Measurements from ENCODE around the gene THEMIS. TPM values are rescaled to one million over a fixed set of nuclear protein-coding genes. Genes with fewer than 3 reads are reported as not detected.

The THEMIS gene
- not detected in 2 replicates for total RNA-seq
- polyA plus RNA-seq: not detected in 2 replicates
- not detected in 2 replicates for polyA plus RNA-seq (2012)
- polyA minus RNA-seq (ENCODE audit: low replicate concordance): not detected in 2 replicates

- Histone ChIP-seq H4K20me1 (ENCODE audit: control insufficient read depth, extremely low read depth, insufficient read depth, low read length) (no peaks in the 10 kb centered on the region), H3K4me1 (ENCODE audit: control insufficient read depth, extremely low read depth, insufficient read depth, low read length) (no peaks in the 10 kb centered on the region), H3K4me3 (replicated peaks in 1 of 4; ENCODE audit: control extremely low read depth in 1 of 4, insufficient read depth in 1 of 4, low read depth in 3 of 4, low read length in 4 of 4) (no peak within 1 kb of the TSS), H3K79me2 (ENCODE audit: control insufficient read depth, insufficient read depth, low read length) (no peaks in the 10 kb centered on the region), H3K27me3 (ENCODE audit: control insufficient read depth, insufficient read depth, low read length) (no peaks in the 10 kb centered on the region), H3K4me2 (ENCODE audit: extremely low read depth, insufficient read depth, low read length) (no peak within 1 kb of the TSS), H3K9ac (ENCODE audit: insufficient read depth, low read length) (no peak within 1 kb of the TSS), H3K27ac (ENCODE audit: insufficient read depth, low read length) (no peak within 1 kb of the TSS), H3K9me3 (ENCODE audit: control insufficient read depth, insufficient read depth, low read depth, low read length) (no peaks in the 10 kb centered on the region), H3K36me3 (ENCODE audit: control insufficient read depth, insufficient read depth, low read length) (no peaks in the 10 kb centered on the region), H2AFZ (ENCODE audit: low read length) (no peak within 1 kb of the TSS)
- TF ChIP-seq EZH2 (IDR thresholded peaks at IDR 0.05; ENCODE audit: low read length, missing control alignments) (no peak), CTCF (conservative IDR thresholded peaks at IDR 0.05 in 1 of 2, IDR thresholded peaks at IDR 0.05 in 1 of 2; ENCODE audit: low read depth in 1 of 2, low read length in 2 of 2) (no peak)
- DNase-seq (ENCODE audit: low read depth in 2 of 2): no peak
Measured at GRCh38 chr6:127900935-127901334, at the start of gene THEMIS. Gene THEMIS (minus strand): TSS chr6:127901058. CDS start chr6:127900932, 126 bp downstream.

GRCh38 chr6:127949251-127949650 lies 48.4 kb upstream of the THEMIS start:
- no peaks in the 10 kb centered on the region for H3K27me3 ChIP-seq (ENCODE audit: control insufficient read depth, insufficient read depth, low read length)
- H3K4me1 ChIP-seq (ENCODE audit: control insufficient read depth, extremely low read depth, insufficient read depth, low read length): no peaks in the 10 kb centered on the region
- H3K79me2 ChIP-seq (ENCODE audit: control insufficient read depth, insufficient read depth, low read length): no peaks in the 10 kb centered on the region
- TF ChIP-seq CTCF (conservative IDR thresholded peaks at IDR 0.05 in 1 of 2, IDR thresholded peaks at IDR 0.05 in 1 of 2; ENCODE audit: low read depth in 1 of 2, low read length in 2 of 2): no peak
- no peak for TF ChIP-seq EZH2 (IDR thresholded peaks at IDR 0.05; ENCODE audit: low read length, missing control alignments)
- no peak overlapping the region for H2AFZ ChIP-seq (ENCODE audit: low read length)
- no peak for DNase-seq (ENCODE audit: low read depth in 2 of 2)
- no peaks in the 10 kb centered on the region for H4K20me1 ChIP-seq (ENCODE audit: control insufficient read depth, extremely low read depth, insufficient read depth, low read length)
- H3K4me3 ChIP-seq (replicated peaks in 1 of 4; ENCODE audit: control extremely low read depth in 1 of 4, insufficient read depth in 1 of 4, low read depth in 3 of 4, low read length in 4 of 4): no peak overlapping the region
- no peak overlapping the region for H3K4me2 ChIP-seq (ENCODE audit: extremely low read depth, insufficient read depth, low read length)
- H3K36me3 ChIP-seq (ENCODE audit: control insufficient read depth, insufficient read depth, low read length): no peaks in the 10 kb centered on the region
- H3K27ac ChIP-seq (ENCODE audit: insufficient read depth, low read length): no peak overlapping the region
- no peaks in the 10 kb centered on the region for H3K9me3 ChIP-seq (ENCODE audit: control insufficient read depth, insufficient read depth, low read depth, low read length)
- H3K9ac ChIP-seq (ENCODE audit: insufficient read depth, low read length): no peak overlapping the region

GRCh38 chr6:127946388-127946787 lies 45.5 kb upstream of the THEMIS start:
- H4K20me1 ChIP-seq (ENCODE audit: control insufficient read depth, extremely low read depth, insufficient read depth, low read length): no peaks in the 10 kb centered on the region
- H3K4me2 ChIP-seq (ENCODE audit: extremely low read depth, insufficient read depth, low read length): no peak overlapping the region
- H3K4me1 ChIP-seq (ENCODE audit: control insufficient read depth, extremely low read depth, insufficient read depth, low read length): no peaks in the 10 kb centered on the region
- no peaks in the 10 kb centered on the region for H3K27me3 ChIP-seq (ENCODE audit: control insufficient read depth, insufficient read depth, low read length)
- H3K79me2 ChIP-seq (ENCODE audit: control insufficient read depth, insufficient read depth, low read length): no peaks in the 10 kb centered on the region
- H3K27ac ChIP-seq (ENCODE audit: insufficient read depth, low read length): no peak overlapping the region
- TF ChIP-seq CTCF (conservative IDR thresholded peaks at IDR 0.05 in 1 of 2, IDR thresholded peaks at IDR 0.05 in 1 of 2; ENCODE audit: low read depth in 1 of 2, low read length in 2 of 2): no peak
- no peak for TF ChIP-seq EZH2 (IDR thresholded peaks at IDR 0.05; ENCODE audit: low read length, missing control alignments)
- H3K9me3 ChIP-seq (ENCODE audit: control insufficient read depth, insufficient read depth, low read depth, low read length): no peaks in the 10 kb centered on the region
- no peak overlapping the region for H3K4me3 ChIP-seq (replicated peaks in 1 of 4; ENCODE audit: control extremely low read depth in 1 of 4, insufficient read depth in 1 of 4, low read depth in 3 of 4, low read length in 4 of 4)
- no peak overlapping the region for H2AFZ ChIP-seq (ENCODE audit: low read length)
- H3K9ac ChIP-seq (ENCODE audit: insufficient read depth, low read length): no peak overlapping the region
- H3K36me3 ChIP-seq (ENCODE audit: control insufficient read depth, insufficient read depth, low read length): no peaks in the 10 kb centered on the region
- DNase-seq (ENCODE audit: low read depth in 2 of 2): no peak

Data from fibroblast of lung (primary cell).